ENCODE measurements around the gene NEDD4L.

Gene NEDD4L

GRCh38 chr18:58114766-58115165 is 70.7 kb downstream of the NEDD4L start:
- in situ Hi-C loops (cut with HindIII; ENCODE audit: low sequenced_read_pairs) = no loop called here

GRCh38 chr18:58116818-58117217 is 72.8 kb downstream of the NEDD4L start:
- in situ Hi-C loops (cut with HindIII; ENCODE audit: low sequenced_read_pairs) = no loop called here

GRCh38 chr18:58117786-58118403 is 73.9 kb downstream of the NEDD4L start:
- in situ Hi-C loops (cut with HindIII; ENCODE audit: low sequenced_read_pairs) = no loop called here

- in situ Hi-C loops (cut with HindIII; ENCODE audit: low sequenced_read_pairs) = no loop called here
Measured at GRCh38 chr18:58118536-58118935, 74.5 kb downstream of the NEDD4L start.

- in situ Hi-C loops (cut with HindIII; ENCODE audit: low sequenced_read_pairs) = no loop called here
Measured at GRCh38 chr18:58119819-58120218, 75.8 kb downstream of the NEDD4L start.

- in situ Hi-C loops (cut with HindIII; ENCODE audit: low sequenced_read_pairs) = no loop called here
Measured at GRCh38 chr18:58124475-58124874, 80.4 kb downstream of the NEDD4L start.

GRCh38 chr18:58125183-58125582 is 81.2 kb downstream of the NEDD4L start:
- in situ Hi-C loops (cut with HindIII; ENCODE audit: low sequenced_read_pairs) = no loop called here

GRCh38 chr18:58125756-58126155 is 81.7 kb downstream of the NEDD4L start:
- in situ Hi-C loops (cut with HindIII; ENCODE audit: low sequenced_read_pairs) = no loop called here

GRCh38 chr18:58128381-58129374 is 84.7 kb downstream of the NEDD4L start:
- in situ Hi-C loops (cut with HindIII; ENCODE audit: low sequenced_read_pairs) = no loop called here

- in situ Hi-C loops (cut with HindIII; ENCODE audit: low sequenced_read_pairs) = no loop called here
Measured at GRCh38 chr18:58132595-58133261, 88.7 kb downstream of the NEDD4L start.

GRCh38 chr18:58135183-58135641 is 91.2 kb downstream of the NEDD4L start:
- in situ Hi-C loops (cut with HindIII; ENCODE audit: low sequenced_read_pairs) = no loop called here

- in situ Hi-C loops (cut with HindIII; ENCODE audit: low sequenced_read_pairs) = no loop called here
Measured at GRCh38 chr18:58135701-58136331, 91.8 kb downstream of the NEDD4L start.

GRCh38 chr18:58136879-58137278 is 92.9 kb downstream of the NEDD4L start:
- in situ Hi-C loops (cut with HindIII; ENCODE audit: low sequenced_read_pairs) = no loop called here

GRCh38 chr18:58139459-58140386 is 95.7 kb downstream of the NEDD4L start:
- in situ Hi-C loops (cut with HindIII; ENCODE audit: low sequenced_read_pairs) = no loop called here

GRCh38 chr18:58140387-58141325 is 96.6 kb downstream of the NEDD4L start:
- in situ Hi-C loops (cut with HindIII; ENCODE audit: low sequenced_read_pairs) = no loop called here

GRCh38 chr18:58143386-58143785 is 99.4 kb downstream of the NEDD4L start:
- in situ Hi-C loops (cut with HindIII; ENCODE audit: low sequenced_read_pairs) = no loop called here

- in situ Hi-C loops (cut with HindIII; ENCODE audit: low sequenced_read_pairs) = no loop called here
Measured at GRCh38 chr18:58144106-58144505, 100.1 kb downstream of the NEDD4L start.

GRCh38 chr18:58144671-58145285 is 100.8 kb downstream of the NEDD4L start:
- in situ Hi-C loops (cut with HindIII; ENCODE audit: low sequenced_read_pairs) = no loop called here
